IMR-90 (cell line): ENCODE data around the gene ATG2A. TPM values are rescaled to one million over a fixed set of nuclear protein-coding genes. Genes with fewer than 3 reads are reported as not detected.

Experiments
- ATAC-seq: fragments of 200-7000 bp; cut with Tn5 transposase; 2 replicates; pipeline ENCODE4 v1.9.1; 2020; ENCODE audit warnings: low read depth, mild to moderate bottlenecking, moderate library complexity
- BruUV-seq: library from RNA; stranded (reverse); fragments of 400-500 nt; replicated peaks from 2 replicates; lab custom pipeline; 2021; lab: Mats Ljungman, UMichigan
- CTCF ChIA-PET: fragments of 300-600 bp; formaldehyde crosslinking; extraction: SDS; loops from one replicate; lab custom pipeline; 2021; ENCODE audit warnings: antibody characterized with exemption; lab: Yijun Ruan, JAX
- POLR2A ChIA-PET: fragments of 300-600 bp; sonication (Branson Sonifier 250); formaldehyde crosslinking; loops from one replicate; lab custom pipeline; 2022; ENCODE audit warnings: antibody characterized with exemption; ENCODE audit not compliant: unreplicated experiment; lab: Charles Lee
- DNase-seq: peaks from one replicate; pipeline ENCODE4 v3.0.0; 2013
- H2AFZ ChIP-seq: replicated peaks from 2 replicates; pipeline ENCODE3; 2013; ENCODE audit warnings: low read length, mild to moderate bottlenecking; ENCODE audit not compliant: poor library complexity
- H2AK5ac ChIP-seq: 2 replicates; pipeline ENCODE4 v1.6.1; 2013; ENCODE audit warnings: low read depth, low read length, inconsistent platforms
- H2AK9ac ChIP-seq: replicated peaks from 2 replicates; pipeline ENCODE3; 2013; ENCODE audit warnings: mild to moderate bottlenecking, low read depth, low read length, moderate library complexity; ENCODE audit not compliant: poor library complexity
- H2BK120ac ChIP-seq: 2 replicates; pipeline ENCODE4 v1.6.1; 2013; ENCODE audit warnings: low read depth, low read length, inconsistent platforms
- H2BK15ac ChIP-seq: 3 replicates; pipeline ENCODE4 v1.6.1; 2013; ENCODE audit warnings: low read depth, low read length, inconsistent platforms
- H2BK20ac ChIP-seq: 2 replicates; pipeline ENCODE4 v1.6.1; 2013; ENCODE audit warnings: low read depth, mild to moderate bottlenecking, inconsistent platforms, low read length, moderate library complexity
- H2BK5ac ChIP-seq: 2 replicates; pipeline ENCODE4 v1.6.1; 2013; ENCODE audit warnings: mild to moderate bottlenecking, low read depth, low read length, inconsistent platforms; ENCODE audit not compliant: poor library complexity, severe bottlenecking
- H3K14ac ChIP-seq: replicated peaks from 2 replicates; pipeline ENCODE4 v1.6.1; 2013; ENCODE audit warnings: low read depth, low read length, inconsistent platforms
- H3K18ac ChIP-seq: 2 replicates; pipeline ENCODE4 v1.6.1; 2013; ENCODE audit warnings: low read depth, low read length, control low read depth
- H3K23ac ChIP-seq: 2 replicates; pipeline ENCODE4 v1.6.1; 2013; ENCODE audit warnings: low read depth, low read length, inconsistent platforms
- H3K27ac ChIP-seq: 2 replicates; pipeline ENCODE4 v1.5.1; 2013; ENCODE audit warnings: mild to moderate bottlenecking, control low read depth, low read length; ENCODE audit not compliant: insufficient read depth
- H3K27me3 ChIP-seq: 2 replicates; pipeline ENCODE4 v1.6.1; 2013; ENCODE audit warnings: low read length; ENCODE audit not compliant: control insufficient read depth, insufficient read depth
- H3K36me3 ChIP-seq: 2 replicates; pipeline ENCODE4 v1.6.1; 2013; ENCODE audit warnings: low read length, mixed read lengths; ENCODE audit not compliant: control insufficient read depth, insufficient read depth
- H3K4ac ChIP-seq: 2 replicates; pipeline ENCODE4 v1.6.1; 2013; ENCODE audit warnings: low read depth, low read length, inconsistent platforms
- H3K4me1 ChIP-seq: 2 replicates; pipeline ENCODE4 v1.6.1; 2013; ENCODE audit warnings: low read length, mixed read lengths; ENCODE audit not compliant: control insufficient read depth, insufficient read depth
- H3K4me2 ChIP-seq: 2 replicates; pipeline ENCODE4 v1.6.1; 2013; ENCODE audit warnings: low read depth, mild to moderate bottlenecking, control low read depth, low read length, moderate library complexity
- H3K4me3 ChIP-seq: 2 replicates; pipeline ENCODE4 v1.5.1; 2013; ENCODE audit warnings: low read depth, mild to moderate bottlenecking, control low read depth, low read length, moderate library complexity; ENCODE audit not compliant: insufficient read depth
- H3K56ac ChIP-seq: 2 replicates; pipeline ENCODE4 v1.6.1; 2013; ENCODE audit warnings: low read length, inconsistent platforms; ENCODE audit not compliant: insufficient read depth; ENCODE audit errors: extremely low read depth
- H3K79me1 ChIP-seq, 2 experiments: 2 replicates each; pipeline ENCODE4 v1.6.1; 2013; ENCODE audit warnings: low read length in 2 of 2, inconsistent platforms in 1 of 2, low read depth in 1 of 2
- H3K9ac ChIP-seq: 2 replicates; pipeline ENCODE4 v1.6.1; 2013; ENCODE audit warnings: low read depth, low read length, control low read depth
- H3K9me1 ChIP-seq: 2 replicates; pipeline ENCODE4 v1.6.1; 2013; ENCODE audit warnings: low read length, inconsistent platforms; ENCODE audit not compliant: insufficient read depth
- H3K9me3 ChIP-seq: 2 replicates; pipeline ENCODE4 v1.6.1; 2013; ENCODE audit warnings: low read length; ENCODE audit not compliant: control insufficient read depth, insufficient read depth
- H4K20me1 ChIP-seq: 2 replicates; pipeline ENCODE4 v1.6.1; 2013; ENCODE audit warnings: low read length, inconsistent platforms; ENCODE audit not compliant: insufficient read depth
- H4K5ac ChIP-seq: 2 replicates; pipeline ENCODE4 v1.6.1; 2013; ENCODE audit warnings: mild to moderate bottlenecking, low read depth, low read length, control low read depth
- H4K8ac ChIP-seq, 2 experiments: 2 replicates each; pipeline ENCODE4 v1.6.1; 2013; ENCODE audit warnings: low read depth in 2 of 2, low read length in 2 of 2, control low read depth in 1 of 2, inconsistent platforms in 1 of 2
- H4K91ac ChIP-seq: 2 replicates; pipeline ENCODE4 v1.6.1; 2013; ENCODE audit warnings: low read depth, low read length, inconsistent platforms; ENCODE audit not compliant: insufficient read depth
- BHLHE40 ChIP-seq: fragments of 150-350 bp; IDR thresholded peaks from 2 replicates; pipeline ENCODE4 v1.6.1; 2016; ENCODE audit warnings: mild to moderate bottlenecking, low read depth, low read length
- CEBPB ChIP-seq: IDR thresholded peaks from 2 replicates; pipeline ENCODE4 v1.6.1; 2012; ENCODE audit warnings: low read depth, low read length, improper control_type of control experiment
- CHD1 ChIP-seq: IDR thresholded peaks from 2 replicates; pipeline ENCODE4 v1.6.1; 2012; ENCODE audit warnings: low read depth, low read length, improper control_type of control experiment
- CTCF ChIP-seq: conservative IDR thresholded peaks from 2 replicates; pipeline ENCODE4 v1.5.1; 2012; ENCODE audit warnings: mild to moderate bottlenecking, low read depth, low read length, improper control_type of control experiment
- ELK1 ChIP-seq: fragments of 150-350 bp; IDR thresholded peaks from 2 replicates; pipeline ENCODE4 v1.6.1; 2016; ENCODE audit warnings: low read depth, mild to moderate bottlenecking, low read length, moderate library complexity, borderline replicate concordance
- FOS ChIP-seq: fragments of 150-350 bp; IDR thresholded peaks from 2 replicates; pipeline ENCODE4 v1.6.1; 2016; ENCODE audit warnings: low read depth, low read length
- MAFK ChIP-seq: IDR thresholded peaks from 2 replicates; pipeline ENCODE4 v1.6.1; 2012; ENCODE audit warnings: low read depth, low read length, improper control_type of control experiment
- MAZ ChIP-seq: IDR thresholded peaks from 2 replicates; pipeline ENCODE4 v1.6.1; 2012; ENCODE audit warnings: low read depth, mild to moderate bottlenecking, low read length, improper control_type of control experiment, moderate library complexity, borderline replicate concordance
- MXI1 ChIP-seq: IDR thresholded peaks from 2 replicates; pipeline ENCODE4 v1.6.1; 2012; ENCODE audit warnings: low read depth, mild to moderate bottlenecking, low read length, moderate library complexity, borderline replicate concordance
- NFE2L2 ChIP-seq: fragments of 150-350 bp; IDR thresholded peaks from 2 replicates; pipeline ENCODE4 v1.6.1; 2016; ENCODE audit warnings: low read depth, mild to moderate bottlenecking, low read length
- POLR2A ChIP-seq: IDR thresholded peaks from 2 replicates; pipeline ENCODE4 v1.6.1; 2012; ENCODE audit warnings: mild to moderate bottlenecking, low read depth, low read length
- RAD21 ChIP-seq: IDR thresholded peaks from 2 replicates; pipeline ENCODE4 v1.6.1; 2012; ENCODE audit warnings: low read length, improper control_type of control experiment
- RCOR1 ChIP-seq: IDR thresholded peaks from 2 replicates; pipeline ENCODE4 v1.6.1; 2012; ENCODE audit warnings: mild to moderate bottlenecking, low read length, improper control_type of control experiment; ENCODE audit not compliant: insufficient replicate concordance
- RFX5 ChIP-seq: IDR thresholded peaks from 2 replicates; pipeline ENCODE4 v1.8.0; 2012; ENCODE audit warnings: low read depth, mild to moderate bottlenecking, low read length, moderate library complexity
- SMC3 ChIP-seq: fragments of 150-350 bp; IDR thresholded peaks from 2 replicates; pipeline ENCODE4 v1.6.1; 2016; ENCODE audit warnings: low read depth, mild to moderate bottlenecking, antibody characterized with exemption, low read length, moderate library complexity
- USF2 ChIP-seq: fragments of 150-350 bp; IDR thresholded peaks from 2 replicates; pipeline ENCODE4 v1.6.1; 2017; ENCODE audit warnings: mild to moderate bottlenecking, antibody characterized with exemption, low read length, low read depth
- WGBS, 2 experiments: methylation state at CpG; one replicate each; pipeline versions ENCODE4 v1.1.5 to v1.1.7; 2013; ENCODE audit warnings: missing lambda C conversion rate in 2 of 2; ENCODE audit not compliant: insufficient read length in 1 of 2; ENCODE audit errors: extremely low coverage in 2 of 2; 5-methylcytosine and 5-hydroxymethylcytosine counted together
- dilution Hi-C: fragments of 300-500 bp; cut with HindIII; formaldehyde crosslinking; loops from one replicate; pipeline ENCODE4 v1.14.3; 2018; ENCODE audit warnings: low sequenced_read_pairs; ENCODE audit not compliant: unreplicated experiment
- in situ Hi-C: fragments of 300-500 bp; cut with MboI; formaldehyde crosslinking; loops from 3 replicates; pipeline ENCODE4 v1.14.3; 2019; ENCODE audit warnings: low sequenced_read_pairs, inconsistent platforms, mixed read lengths
- intact Hi-C: fragments of 100-400 bp; cut with micrococcal nuclease; formaldehyde crosslinking; loops from 2 replicates; pipeline ENCODE4 v1.10.0; 2022
- polyA plus RNA-seq, 3 experiments: library from polyadenylated mRNA; depleted of rRNA; stranded (reverse); fragments of >200 nt; gene quantifications; 2 replicates each; pipeline ENCODE4 v1.2.3, GENCODE V29; 2012; ENCODE audit warnings: low replicate concordance in 1 of 3
- total RNA-seq: library from RNA; depleted of rRNA; stranded (reverse); fragments of >200 nt; gene quantifications from 2 replicates; pipeline ENCODE4 v1.2.3, GENCODE V29; 2012

The ATG2A gene
- total and polyA plus RNA-seq, 2 of the 4 experiments (the other 2 are of a cell fraction): 3.2 to 10.5 TPM

DNA sequence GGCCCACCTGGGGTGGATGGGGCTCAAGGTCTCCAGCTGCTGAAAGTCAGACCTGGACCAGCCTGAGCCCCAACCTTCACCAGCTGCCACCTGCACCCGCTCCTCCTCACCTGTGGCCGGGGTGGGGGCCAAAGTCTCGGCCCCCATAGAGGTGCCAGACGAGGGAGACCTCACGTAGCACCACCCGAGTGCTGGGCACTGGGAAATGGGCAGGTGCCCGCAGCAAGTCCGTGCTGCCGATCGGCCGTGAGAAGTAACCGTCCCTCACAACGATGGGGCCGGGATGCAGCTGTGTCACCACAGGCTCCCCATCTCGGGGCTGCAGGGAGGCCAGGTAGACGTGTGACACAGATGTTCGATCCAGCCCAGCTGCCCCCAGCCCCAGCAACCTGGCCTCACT lies 16.2 kb downstream of the ATG2A start:
- Histone ChIP-seq H4K20me1 (no peaks in the 10 kb centered on the region), H3K23ac (no peak overlapping the region), H2BK15ac (no peak overlapping the region), H3K36me3 (peaks cover 67% of the 10 kb centered on the region), H2AK9ac (no peak overlapping the region), H3K9me3 (no peaks in the 10 kb centered on the region), H3K9ac (no peak overlapping the region), H4K8ac (no peak overlapping the region), H3K56ac (no peak overlapping the region), H2BK20ac (no peak overlapping the region), H3K9me1 (no peaks in the 10 kb centered on the region), H2AK5ac (no peak overlapping the region), H2BK5ac (no peak overlapping the region), H2AFZ (no peak overlapping the region), H3K27ac (no peak overlapping the region), H3K4ac (no peak overlapping the region), H4K91ac (no peak overlapping the region), H2BK120ac (no peak overlapping the region), H3K27me3 (no peaks in the 10 kb centered on the region), H3K18ac (no peak overlapping the region), H4K5ac (no peak overlapping the region), H3K4me1 (no peaks in the 10 kb centered on the region), H3K79me1 (no peaks in the 10 kb centered on the region), H3K4me3 (no peak overlapping the region), H3K14ac (no peak overlapping the region), H3K4me2 (no peak overlapping the region)
- TF ChIP-seq BHLHE40: no peak
- TF ChIP-seq FOS: no peak
- no peak for TF ChIP-seq CEBPB
- no peak for TF ChIP-seq POLR2A
- no peak for TF ChIP-seq RAD21
- no peak for TF ChIP-seq MAZ
- TF ChIP-seq ELK1: no peak
- TF ChIP-seq MAFK: no peak
- TF ChIP-seq CTCF: no peak
- no peak for TF ChIP-seq RCOR1
- TF ChIP-seq MXI1: no peak
- TF ChIP-seq NFE2L2: no peak
- no peak for TF ChIP-seq RFX5
- no peak for TF ChIP-seq CHD1
- TF ChIP-seq SMC3: no peak
- no peak for TF ChIP-seq USF2
- ChIA-PET CTCF (no interaction called here), POLR2A (no interaction called here)
- in situ Hi-C loops (no loop called here), intact Hi-C loops (no loop called here), dilution Hi-C loops (no loop called here)
- DNase-seq (no peak), ATAC-seq (no peak)
- no TSS peak for BruUV-seq
- WGBS, 2 experiments: 96% methylated on average over 10 of the region's 17 CpGs; no CpG with 5 or more reads in 1 of the 2 experiments
